Central memory CD4-positive, alpha-beta T cell (primary cell): ENCODE measurements around the gene MTHFSD.

Experiments used
- DNase-seq: peaks from one replicate; pipeline ENCODE4 v3.0.0; 2022

Gene MTHFSD

GRCh38 chr16:86584071-86584685, 29.1 kb upstream of the MTHFSD start:
- no peak for DNase-seq

GRCh38 chr16:86581458-86581857, 26.4 kb upstream of the MTHFSD start:
- DNase-seq, result no peak

GRCh38 chr16:86580791-86581170, 25.7 kb upstream of the MTHFSD start:
- DNase-seq, result no peak

GRCh38 chr16:86580063-86580790, 25.2 kb upstream of the MTHFSD start:
- no peak for DNase-seq

GRCh38 chr16:86579268-86580062, 24.4 kb upstream of the MTHFSD start:
- no peak for DNase-seq

- DNase-seq, result no peak
Measured at GRCh38 chr16:86578611-86579267, 23.7 kb upstream of the MTHFSD start.

- no peak for DNase-seq
Measured at GRCh38 chr16:86578061-86578599, 23.1 kb upstream of the MTHFSD start, which contains the start of gene FOXL1. TSS of gene FOXL1 (plus strand) at chr16:86578549. CDS start at chr16:86578724, 175 bp downstream.

- no peak for DNase-seq
Measured at GRCh38 chr16:86577314-86577971, 22.4 kb upstream of the MTHFSD start.

GRCh38 chr16:86576591-86577313, 21.7 kb upstream of the MTHFSD start:
- DNase-seq, result no peak

GRCh38 chr16:86575754-86576557, 20.9 kb upstream of the MTHFSD start:
- DNase-seq, result peak; percentile 18

- no peak for DNase-seq
Measured at GRCh38 chr16:86575095-86575685, 20.2 kb upstream of the MTHFSD start.

GRCh38 chr16:86574646-86575045, 19.6 kb upstream of the MTHFSD start:
- DNase-seq, result no peak

- no peak for DNase-seq
Measured at GRCh38 chr16:86573646-86574508, 18.8 kb upstream of the MTHFSD start.

- DNase-seq, result no peak
Measured at GRCh38 chr16:86573215-86573614, 18.2 kb upstream of the MTHFSD start.

GRCh38 chr16:86572606-86573005, 17.6 kb upstream of the MTHFSD start:
- no peak for DNase-seq

- DNase-seq, result no peak
Measured at GRCh38 chr16:86572041-86572521, 17.0 kb upstream of the MTHFSD start.

GRCh38 chr16:86571530-86571915, 16.5 kb upstream of the MTHFSD start:
- no peak for DNase-seq

GRCh38 chr16:86570558-86571529, 15.8 kb upstream of the MTHFSD start:
- DNase-seq, result no peak
